Ovary (tissue), 9 donors: ENCODE results near the gene TMEM135. TPM values are rescaled to one million over a fixed set of nuclear protein-coding genes. Genes with fewer than 3 reads are reported as not detected.
A peak's percentile ranks its signal among the peaks of the same experiment; 100 is the strongest.

Experiments
- DNase-seq, 5 donors: peaks; one replicate each; pipeline ENCODE4 v3.0.0-alpha.2; 2019 to 2020
- H3K27ac ChIP-seq, 2 donors: fragments of 200-600 bp; one replicate each; pipeline versions ENCODE4 v1.5.1 to v1.8.0; 2019 to 2022
- H3K27me3 ChIP-seq: fragments of 200-600 bp; one replicate; pipeline ENCODE4 v1.8.0; 2022
- H3K36me3 ChIP-seq: fragments of 200-600 bp; sonication (generic); one replicate; pipeline ENCODE4 v1.5.1; 2019
- H3K4me1 ChIP-seq: one replicate; pipeline ENCODE4 v1.8.1; 2013; ENCODE audit warnings: mild to moderate bottlenecking, moderate library complexity; ENCODE audit not compliant: insufficient read depth
- H3K4me3 ChIP-seq: fragments of 200-600 bp; sonication (generic); one replicate; pipeline ENCODE4 v1.5.1; 2017
- H3K9me3 ChIP-seq, 2 donors: fragments of 200-600 bp in 1 of 2; sonication (generic) in 1 of 2; one replicate each; pipeline versions ENCODE4 v1.5.1 to v1.8.1; 2013 to 2019; ENCODE audit warnings: mild to moderate bottlenecking in 1 of 2, moderate library complexity in 1 of 2
- EP300 ChIP-seq: sonication (generic); formaldehyde crosslinking; IDR thresholded peaks from one replicate; pipeline ENCODE4 v1.6.1; 2017; ENCODE audit warnings: antibody characterized with exemption
- POLR2A ChIP-seq: fragments of 450-650 bp; IDR thresholded peaks from one replicate; pipeline ENCODE4 v1.6.1; 2017; ENCODE audit warnings: antibody characterized with exemption, mild to moderate bottlenecking, moderate library complexity
- WGBS, 3 donors: extraction: QIAGEN DNeasy Blood & Tissue Kit in 1 of 3; methylation state at CpG; one replicate each; pipeline versions ENCODE4 v1.1.5 to v1.1.7; 2013 to 2017; 5-methylcytosine and 5-hydroxymethylcytosine counted together
- intact Hi-C, 4 donors: fragments of 100-400 bp; cut with DNase I; formaldehyde crosslinking; loops; one replicate each; pipeline versions ENCODE4 v1.11.0 to v1.15.1; 2022 to 2023
- polyA plus RNA-seq, 2 donors: library from polyadenylated mRNA; stranded (reverse); fragments of 200-250 nt in 1 of 2; fragments of 350-450 nt in 1 of 2; fragmentation: Illumina TruSeq in 1 of 2; extraction: RNeasy Lipid Tissue Mini Kit (QIAGEN cat#74804) in 1 of 2; gene quantifications; one replicate each; pipeline ENCODE4 v1.2.3, GENCODE V29; 2013 to 2014
- total RNA-seq, 7 donors: library from RNA; depleted of rRNA in 2 of 7; stranded (reverse); fragments of >200 nt in 2 of 7; fragmentation: NEBNext Ultra II Directional in 3 of 7; extraction: Animal tissue kit (Norgen Biotek cat#: 25700) in 3 of 7; gene quantifications; one replicate each; pipeline versions ENCODE4 v1.1.0 to v1.2.4, GENCODE V29; 2016 to 2023
- TF ChIP-seq, protein P1 (sequence below), 3 donors: fragments of 450-650 bp in 2 of 3; fragments of 200-600 bp in 1 of 3; IDR thresholded peaks; one replicate each; pipeline versions ENCODE4 v1.5.1 to v1.8.0; 2016 to 2022; ENCODE audit warnings: antibody characterized with exemption in 3 of 3, mild to moderate bottlenecking in 1 of 3
- donor health status: DM: no; HTN: no; CAD: no; lungs with moderate emphysema.
- donor health status: DM: no; HTN: no; CAD: no.
- donor health status: Bipolar disorder and iron deficiency.
- donor health status: DM: yes; HTN: yes; CAD: no.
- donor health status: DM: no; HTN: no; CAD: no.
- donor health status: DM: yes; HTN: yes; CAD: no.

The TMEM135 gene
- total and polyA plus RNA-seq, 9 donors, result 8.8 to 24.2 (median 19.6) TPM

DNA sequence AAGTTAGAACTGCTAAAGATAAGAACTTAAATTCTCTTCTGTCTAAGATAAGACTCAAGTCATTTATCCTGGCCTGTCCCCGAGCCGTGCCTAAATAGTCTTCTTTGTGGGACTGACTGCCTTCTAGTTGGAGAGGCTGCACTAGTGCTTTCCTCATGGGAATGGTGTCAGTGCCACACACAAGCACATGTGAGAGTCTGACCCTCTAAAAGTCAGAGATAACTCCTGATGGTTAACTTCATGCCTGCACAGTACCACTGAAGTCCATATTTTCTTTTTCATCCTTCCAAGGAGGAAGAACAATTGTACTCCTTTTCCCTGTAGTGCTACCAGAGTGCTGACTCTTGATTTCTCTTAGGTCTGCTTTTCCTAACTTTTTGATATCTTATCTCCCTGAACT lies 309.7 kb downstream of the TMEM135 start:
- intact Hi-C loops, result no loop called here
- Histone ChIP-seq H3K27me3 (no peaks in the 10 kb centered on the region), H3K9me3 (no peaks in the 10 kb centered on the region), H3K4me3 (no peak overlapping the region), H3K36me3 (no peaks in the 10 kb centered on the region), H3K27ac (no peak overlapping the region), H3K4me1 (no peaks in the 10 kb centered on the region)
- DNase-seq, result no peak
- WGBS, 3 donors, result 76 to 85% (median 80%) methylated on average over 2 of the region's 2 CpGs
- TF ChIP-seq, protein P1, sequence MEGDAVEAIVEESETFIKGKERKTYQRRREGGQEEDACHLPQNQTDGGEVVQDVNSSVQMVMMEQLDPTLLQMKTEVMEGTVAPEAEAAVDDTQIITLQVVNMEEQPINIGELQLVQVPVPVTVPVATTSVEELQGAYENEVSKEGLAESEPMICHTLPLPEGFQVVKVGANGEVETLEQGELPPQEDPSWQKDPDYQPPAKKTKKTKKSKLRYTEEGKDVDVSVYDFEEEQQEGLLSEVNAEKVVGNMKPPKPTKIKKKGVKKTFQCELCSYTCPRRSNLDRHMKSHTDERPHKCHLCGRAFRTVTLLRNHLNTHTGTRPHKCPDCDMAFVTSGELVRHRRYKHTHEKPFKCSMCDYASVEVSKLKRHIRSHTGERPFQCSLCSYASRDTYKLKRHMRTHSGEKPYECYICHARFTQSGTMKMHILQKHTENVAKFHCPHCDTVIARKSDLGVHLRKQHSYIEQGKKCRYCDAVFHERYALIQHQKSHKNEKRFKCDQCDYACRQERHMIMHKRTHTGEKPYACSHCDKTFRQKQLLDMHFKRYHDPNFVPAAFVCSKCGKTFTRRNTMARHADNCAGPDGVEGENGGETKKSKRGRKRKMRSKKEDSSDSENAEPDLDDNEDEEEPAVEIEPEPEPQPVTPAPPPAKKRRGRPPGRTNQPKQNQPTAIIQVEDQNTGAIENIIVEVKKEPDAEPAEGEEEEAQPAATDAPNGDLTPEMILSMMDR (IDR thresholded peaks at IDR 0.05), result no peak
- no peak for TF ChIP-seq EP300
- TF ChIP-seq POLR2A, result no peak

DNA sequence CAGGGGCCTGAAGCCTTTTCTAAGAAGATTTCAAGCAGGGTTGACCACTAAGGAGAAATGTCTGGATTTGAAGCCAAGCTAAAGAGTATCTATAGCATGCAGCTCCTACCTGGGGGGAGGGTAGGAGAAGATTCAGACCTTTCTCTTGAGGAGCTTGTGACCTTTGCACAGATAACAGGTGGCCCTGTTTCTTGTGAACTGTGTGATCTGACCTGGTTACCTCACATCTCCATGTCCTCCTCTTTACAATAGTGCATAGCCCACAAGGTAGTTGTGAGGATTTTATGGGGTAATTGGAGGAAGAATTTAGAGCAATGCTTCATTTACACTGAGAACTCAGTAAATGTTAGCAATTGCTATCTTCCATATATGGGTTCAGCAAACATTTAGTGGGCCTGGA lies 310.1 kb downstream of the TMEM135 start:
- Histone ChIP-seq H3K27me3 (no peaks in the 10 kb centered on the region), H3K4me3 (no peak overlapping the region), H3K4me1 (peaks cover 1% of the 10 kb centered on the region), H3K9me3 (no peaks in the 10 kb centered on the region), H3K36me3 (no peaks in the 10 kb centered on the region), H3K27ac (no peak overlapping the region)
- intact Hi-C loops, result no loop called here
- no peak for DNase-seq
- no peak for TF ChIP-seq EP300
- TF ChIP-seq, protein P1 (IDR thresholded peaks at IDR 0.05), result no peak

DNA sequence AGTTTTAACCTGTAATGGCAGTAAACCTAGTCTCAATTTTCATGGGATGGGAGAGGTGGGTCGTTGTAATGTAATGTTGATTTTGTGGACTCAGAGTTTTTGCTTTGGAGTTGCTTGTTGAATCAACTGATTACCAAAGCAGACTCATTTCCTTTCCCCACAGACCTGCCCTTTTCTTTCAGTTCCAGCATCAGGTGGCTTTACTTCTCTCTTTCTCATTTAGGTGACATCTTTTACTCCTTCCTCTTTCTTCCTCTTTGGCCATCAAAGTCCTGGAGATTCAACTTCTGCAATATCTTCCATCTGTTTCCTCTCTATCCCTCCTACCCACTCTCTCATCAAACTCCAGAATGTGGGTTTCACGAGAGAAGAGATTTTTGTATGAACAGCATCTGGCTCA lies 313.9 kb downstream of the TMEM135 start:
- no peak for DNase-seq
- Histone ChIP-seq H3K9me3 (no peaks in the 10 kb centered on the region), H3K4me3 (no peak overlapping the region), H3K27me3 (no peaks in the 10 kb centered on the region), H3K4me1 (peaks cover 5% of the 10 kb centered on the region), H3K27ac (no peak overlapping the region), H3K36me3 (no peaks in the 10 kb centered on the region)
- WGBS, 3 donors, result 52 to 62% (median 54%) methylated on average over 2 of the region's 2 CpGs
- intact Hi-C loops, result loop anchor here in 3 of 4 donors (5.0 to 10.0 kb wide), 3 partner anchors 71 to 1191 kb away; no protein-coding TSS in a partner anchor
- TF ChIP-seq, protein P1 (IDR thresholded peaks at IDR 0.05), result no peak
- TF ChIP-seq EP300 (no peak), POLR2A (no peak)

DNA sequence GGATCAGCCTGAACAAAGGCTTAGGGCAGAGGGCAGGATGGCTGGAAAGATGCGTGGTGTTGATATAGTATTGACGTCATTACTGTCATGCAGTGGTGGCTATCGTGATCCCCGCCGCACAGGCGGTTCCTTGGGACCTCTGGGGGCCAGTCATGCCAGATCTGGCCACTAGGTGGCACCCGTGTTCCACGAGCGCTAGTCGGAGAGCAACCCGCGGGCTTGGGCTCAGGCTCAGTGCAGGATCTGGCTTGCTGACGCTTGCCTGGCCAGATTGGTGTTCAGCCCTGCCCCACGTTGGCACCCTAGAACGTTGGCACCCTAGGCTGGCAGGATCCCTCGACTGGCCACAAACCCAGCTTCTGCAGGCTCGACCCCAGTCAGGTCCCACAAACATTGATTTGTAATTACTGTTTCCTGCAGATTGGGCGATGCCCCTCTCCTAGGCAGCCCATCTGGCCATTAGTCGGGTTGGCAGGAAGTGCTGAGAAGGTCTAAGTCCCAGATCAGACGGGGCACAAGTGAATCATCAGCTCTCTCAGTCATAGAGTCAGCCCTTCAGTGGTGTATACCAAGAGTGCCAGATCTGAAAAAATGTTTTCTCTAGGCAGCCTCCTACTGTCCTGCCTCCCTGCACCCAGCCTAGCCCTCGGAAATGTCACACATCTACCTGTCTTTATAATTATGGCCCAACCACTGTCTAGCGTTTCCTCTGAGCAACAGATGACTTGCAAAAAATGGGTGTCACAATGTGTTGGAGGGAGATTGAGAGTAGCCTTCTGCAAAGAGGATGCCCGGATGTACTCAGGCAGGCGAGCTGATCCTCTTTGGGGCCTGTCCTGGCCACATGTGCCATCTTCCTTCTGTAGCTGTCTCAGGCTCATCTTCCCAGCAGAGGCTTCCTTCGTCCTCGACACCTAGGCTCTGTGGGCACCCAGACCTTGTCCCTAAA lies 315.3 kb downstream of the TMEM135 start:
- 25 to 33% (median 25%) methylated on average over 20 to 26 of the region's 26 CpGs for WGBS, 3 donors
- Histone ChIP-seq H3K4me1 (peaks cover 5% of the 10 kb centered on the region), H3K9me3 (no peaks in the 10 kb centered on the region), H3K27ac (no peak overlapping the region), H3K27me3 (no peaks in the 10 kb centered on the region), H3K36me3 (no peaks in the 10 kb centered on the region), H3K4me3 (no peak overlapping the region)
- peak; percentile 69 to 89 (median 83) for DNase-seq
- intact Hi-C loops, result loop anchor here (1.0 to 10.0 kb wide), 4 partner anchors 65 to 1189 kb away; no protein-coding TSS in a partner anchor
- TF ChIP-seq, protein P1 (IDR thresholded peaks at IDR 0.05), result peak; percentile 91 to 97 (median 96)
- TF ChIP-seq EP300 (no peak), POLR2A (no peak)
